ENCODE measurements around the gene ECPAS. TPM values are rescaled to one million over a fixed set of nuclear protein-coding genes. Genes with fewer than 3 reads are reported as not detected.

The ECPAS gene
- total RNA-seq, 1 experiment from 2014 or later: 106 TPM

DNA sequence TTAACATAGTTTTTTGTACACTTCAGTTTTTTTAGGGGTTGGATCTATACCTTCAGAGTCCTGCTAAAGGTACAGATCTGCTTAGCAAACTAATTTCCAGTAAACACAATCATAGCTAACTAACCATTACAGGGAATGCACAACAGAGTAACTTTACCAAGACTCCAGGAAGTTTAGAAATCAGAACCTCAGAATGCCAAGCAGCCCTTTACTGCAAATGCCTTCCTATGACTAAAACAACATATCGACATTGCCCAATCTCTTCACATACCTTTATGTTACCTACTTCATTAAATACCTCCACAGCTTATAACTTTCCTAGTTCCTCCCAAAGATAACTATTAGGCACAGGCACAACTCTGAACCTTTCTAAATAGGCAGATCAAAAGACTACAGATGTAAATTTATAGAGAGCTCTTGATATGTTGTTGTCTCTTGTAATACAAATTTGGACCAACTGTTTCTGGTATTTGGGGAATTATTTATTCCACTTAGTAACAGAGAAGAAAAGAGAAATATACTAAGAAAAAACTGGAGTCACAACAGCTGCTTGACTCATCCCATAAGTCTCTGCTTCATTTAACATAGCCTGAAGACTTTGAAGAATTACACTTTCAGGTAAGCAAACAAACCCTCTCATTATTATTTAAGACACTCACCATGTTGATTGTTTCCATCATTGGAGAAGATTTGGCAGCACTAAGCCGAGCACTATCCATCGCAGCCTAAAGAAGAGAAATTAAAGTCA, 108.2 kb downstream of the ECPAS start:
- Histone ChIP-seq H4K20me1 (ENCODE audit: control insufficient read depth, insufficient read depth, insufficient read length) (no peaks in the 10 kb centered on the region), H3K18ac (ENCODE audit: insufficient read length, low read depth, low read length) (no peak overlapping the region), H3K4ac (ENCODE audit: low read depth, low read length) (no peak overlapping the region), H2BK5ac (ENCODE audit: insufficient read length, low read length) (no peak overlapping the region), H3K4me1 (ENCODE audit: insufficient read depth, low read length) (no peaks in the 10 kb centered on the region), H2BK20ac (ENCODE audit: low read depth, low read length, poor library complexity, severe bottlenecking) (no peak overlapping the region), H3K79me2 (ENCODE audit: insufficient read depth, low read length) (no peaks in the 10 kb centered on the region), H3K27me3 (ENCODE audit: insufficient read depth, low read length) (no peaks in the 10 kb centered on the region), H3K14ac (ENCODE audit: insufficient read depth, low read length) (no peak overlapping the region), H3K27ac (ENCODE audit: insufficient read length, low read depth, low read length) (no peak overlapping the region), H3T11ph (ENCODE audit: low read length) (no peak overlapping the region), H2BK120ac (ENCODE audit: low read depth, low read length, poor library complexity, severe bottlenecking) (no peak overlapping the region), H3K4me2 (ENCODE audit: insufficient read depth, insufficient read length, low read length) (no peak overlapping the region), H4K91ac (ENCODE audit: insufficient read length, low read depth, low read length) (no peak overlapping the region), H2AFZ (ENCODE audit: low read length) (no peak overlapping the region), H4K5ac (ENCODE audit: insufficient read length, low read depth, low read length) (no peak overlapping the region), H3K56ac (ENCODE audit: insufficient read length, low read depth, low read length) (no peak overlapping the region), H4K8ac (replicated peaks; ENCODE audit: insufficient read length, low read depth, low read length) (no peak overlapping the region), H2BK12ac (ENCODE audit: insufficient read length, low read depth, low read length) (no peak overlapping the region), H2AK5ac (ENCODE audit: insufficient read length, low read length) (no peak overlapping the region), H3K23ac (ENCODE audit: insufficient read length, low read depth, low read length) (no peak overlapping the region), H2BK15ac (ENCODE audit: low read depth, low read length) (no peak overlapping the region), H3K79me1 (ENCODE audit: insufficient read depth, low read depth, low read length, poor library complexity, severe bottlenecking) (no peaks in the 10 kb centered on the region), H3K9me3 (ENCODE audit: control insufficient read depth, low read depth, low read length) (no peaks in the 10 kb centered on the region), H3K23me2 (ENCODE audit: insufficient read length, low read depth, low read length, poor library complexity, severe bottlenecking) (no peaks in the 10 kb centered on the region), H3K9ac (ENCODE audit: extremely low read depth, insufficient read length, low read length) (no peak overlapping the region)
- DNase-seq: no peak
- no peaks in the 10 kb centered on the region for H3K9me3 Mint-ChIP-seq
- no CpG with 5 or more reads among the region's 3 CpGs for WGBS (ENCODE audit: extremely low coverage, insufficient read length, low lambda C conversion rate)
- peaks cover 26 to 73% (median 49%) of the 10 kb centered on the region in 3 experiments; a peak in 6 of 7 replicates for H3K36me3 Mint-ChIP-seq (ENCODE audit: insufficient read depth in 1 of 3, low read depth in 3 of 3)
- H3K27ac Mint-ChIP-seq: peak overlapping the region in 1 of 3 experiments; percentile 31; a peak in 1 of 7 replicates
- H3K4me3 Mint-ChIP-seq: no peak overlapping the region
- no peaks in the 10 kb centered on the region for H3K4me1 Mint-ChIP-seq
- TF ChIP-seq, protein P1, sequence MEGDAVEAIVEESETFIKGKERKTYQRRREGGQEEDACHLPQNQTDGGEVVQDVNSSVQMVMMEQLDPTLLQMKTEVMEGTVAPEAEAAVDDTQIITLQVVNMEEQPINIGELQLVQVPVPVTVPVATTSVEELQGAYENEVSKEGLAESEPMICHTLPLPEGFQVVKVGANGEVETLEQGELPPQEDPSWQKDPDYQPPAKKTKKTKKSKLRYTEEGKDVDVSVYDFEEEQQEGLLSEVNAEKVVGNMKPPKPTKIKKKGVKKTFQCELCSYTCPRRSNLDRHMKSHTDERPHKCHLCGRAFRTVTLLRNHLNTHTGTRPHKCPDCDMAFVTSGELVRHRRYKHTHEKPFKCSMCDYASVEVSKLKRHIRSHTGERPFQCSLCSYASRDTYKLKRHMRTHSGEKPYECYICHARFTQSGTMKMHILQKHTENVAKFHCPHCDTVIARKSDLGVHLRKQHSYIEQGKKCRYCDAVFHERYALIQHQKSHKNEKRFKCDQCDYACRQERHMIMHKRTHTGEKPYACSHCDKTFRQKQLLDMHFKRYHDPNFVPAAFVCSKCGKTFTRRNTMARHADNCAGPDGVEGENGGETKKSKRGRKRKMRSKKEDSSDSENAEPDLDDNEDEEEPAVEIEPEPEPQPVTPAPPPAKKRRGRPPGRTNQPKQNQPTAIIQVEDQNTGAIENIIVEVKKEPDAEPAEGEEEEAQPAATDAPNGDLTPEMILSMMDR (conservative IDR thresholded peaks at IDR 0.05): no peak
- no peaks in the 10 kb centered on the region for H3K27me3 Mint-ChIP-seq (ENCODE audit: low read depth)
